ENCODE measurements around the gene MAMLD1.

The MAMLD1 gene

DNA sequence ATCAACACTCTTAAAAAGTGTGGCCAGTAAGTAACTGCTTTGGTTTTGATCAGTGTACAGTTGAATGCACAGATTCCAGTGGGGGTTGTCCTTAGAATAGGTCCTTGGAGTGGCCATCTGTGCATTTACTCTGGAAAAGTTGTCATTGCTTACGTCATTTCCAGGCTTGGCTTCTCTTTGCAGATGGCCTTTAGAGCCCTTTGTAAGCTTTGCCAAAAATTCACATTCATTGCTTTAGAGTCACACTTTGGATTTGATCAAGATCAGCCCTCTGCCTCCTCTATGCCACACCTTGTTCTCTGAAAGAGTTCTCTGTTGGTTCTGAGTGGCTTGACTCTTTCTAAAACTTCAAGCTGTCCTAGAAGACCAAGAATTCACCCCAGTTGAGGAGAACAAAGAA is 83.9 kb downstream of the MAMLD1 start:
- Histone ChIP-seq H2BK5ac (ENCODE audit: low read length) (no peak overlapping the region), H3K27me3 (ENCODE audit: insufficient read depth, low read length, poor library complexity) (no peaks in the 10 kb centered on the region), H3K36me3 (ENCODE audit: control insufficient read depth, insufficient read depth, low read length) (no peaks in the 10 kb centered on the region), H3K4me3 (ENCODE audit: low read length) (no peak overlapping the region), H3K9ac (ENCODE audit: low read length) (no peak overlapping the region), H3K18ac (ENCODE audit: low read length) (no peak overlapping the region), H3K4me2 (ENCODE audit: low read length) (no peak overlapping the region), H2BK120ac (ENCODE audit: low read depth, low read length) (no peak overlapping the region), H4K5ac (ENCODE audit: low read length) (no peak overlapping the region), H3K27ac (ENCODE audit: low read depth, low read length) (no peak overlapping the region), H2BK15ac (replicated peaks; ENCODE audit: low read depth) (no peak overlapping the region), H3K79me1 (ENCODE audit: low read length) (no peaks in the 10 kb centered on the region), H2AK5ac (ENCODE audit: low read length) (no peak overlapping the region), H3K4me1 (ENCODE audit: control insufficient read depth, low read depth, low read length) (no peaks in the 10 kb centered on the region), H3K79me2 (ENCODE audit: control insufficient read depth, insufficient read depth, low read length) (no peaks in the 10 kb centered on the region), H4K8ac (ENCODE audit: low read depth, low read length) (no peak overlapping the region), H3K23ac (ENCODE audit: low read length) (no peak overlapping the region), H3K56ac (ENCODE audit: low read length) (no peak overlapping the region), H3K4ac (ENCODE audit: low read depth, low read length) (no peak overlapping the region)
- DNase-seq: no peak
- no CpG with 5 or more reads among the region's 1 CpG for WGBS (ENCODE audit: extremely low coverage, insufficient coverage, low lambda C conversion rate)

DNA sequence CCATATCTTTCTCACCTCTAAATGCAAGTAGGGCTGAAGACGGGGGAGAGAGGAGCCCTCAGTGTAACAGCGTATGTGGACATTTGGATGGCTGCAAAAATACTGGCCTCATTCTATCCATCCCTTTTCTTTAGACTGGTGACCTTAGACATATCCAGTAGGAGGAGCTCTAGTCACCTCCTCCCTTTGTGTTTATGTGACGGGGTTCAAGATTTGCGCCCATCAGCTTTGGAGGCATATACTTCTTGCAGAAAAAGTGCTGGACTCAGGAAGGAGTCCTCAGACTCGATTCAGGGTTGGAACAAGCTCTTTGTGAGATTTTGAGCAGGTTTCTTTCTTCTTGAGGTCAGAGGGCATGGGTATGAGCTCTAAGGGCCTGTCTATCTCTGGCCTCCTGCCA is 86.2 kb downstream of the MAMLD1 start:
- DNase-seq: no peak
- no peak overlapping the region for H3K4me3 ChIP-seq (ENCODE audit: low read length)
- H3K36me3 ChIP-seq (ENCODE audit: control insufficient read depth, insufficient read depth, low read length): no peaks in the 10 kb centered on the region
- no peak overlapping the region for H3K27ac ChIP-seq (ENCODE audit: low read depth, low read length)
- no peak overlapping the region for H3K56ac ChIP-seq (ENCODE audit: low read length)
- no peak overlapping the region for H3K4ac ChIP-seq (ENCODE audit: low read depth, low read length)
- WGBS (ENCODE audit: extremely low coverage, insufficient coverage, low lambda C conversion rate): no CpG with 5 or more reads among the region's 5 CpGs
- no peaks in the 10 kb centered on the region for H3K4me1 ChIP-seq (ENCODE audit: control insufficient read depth, low read depth, low read length)
- no peak overlapping the region for H2BK120ac ChIP-seq (ENCODE audit: low read depth, low read length)
- H4K5ac ChIP-seq (ENCODE audit: low read length): no peak overlapping the region
- H3K79me2 ChIP-seq (ENCODE audit: control insufficient read depth, insufficient read depth, low read length): no peaks in the 10 kb centered on the region
- H2BK15ac ChIP-seq (replicated peaks; ENCODE audit: low read depth): no peak overlapping the region
- no peak overlapping the region for H3K18ac ChIP-seq (ENCODE audit: low read length)
- H3K23ac ChIP-seq (ENCODE audit: low read length): no peak overlapping the region
- H4K8ac ChIP-seq (ENCODE audit: low read depth, low read length): no peak overlapping the region
- no peak overlapping the region for H3K4me2 ChIP-seq (ENCODE audit: low read length)
- H3K79me1 ChIP-seq (ENCODE audit: low read length): no peaks in the 10 kb centered on the region
- no peak overlapping the region for H2AK5ac ChIP-seq (ENCODE audit: low read length)
- no peak overlapping the region for H3K9ac ChIP-seq (ENCODE audit: low read length)
- H3K27me3 ChIP-seq (ENCODE audit: insufficient read depth, low read length, poor library complexity): no peaks in the 10 kb centered on the region
- no peak overlapping the region for H2BK5ac ChIP-seq (ENCODE audit: low read length)

DNA sequence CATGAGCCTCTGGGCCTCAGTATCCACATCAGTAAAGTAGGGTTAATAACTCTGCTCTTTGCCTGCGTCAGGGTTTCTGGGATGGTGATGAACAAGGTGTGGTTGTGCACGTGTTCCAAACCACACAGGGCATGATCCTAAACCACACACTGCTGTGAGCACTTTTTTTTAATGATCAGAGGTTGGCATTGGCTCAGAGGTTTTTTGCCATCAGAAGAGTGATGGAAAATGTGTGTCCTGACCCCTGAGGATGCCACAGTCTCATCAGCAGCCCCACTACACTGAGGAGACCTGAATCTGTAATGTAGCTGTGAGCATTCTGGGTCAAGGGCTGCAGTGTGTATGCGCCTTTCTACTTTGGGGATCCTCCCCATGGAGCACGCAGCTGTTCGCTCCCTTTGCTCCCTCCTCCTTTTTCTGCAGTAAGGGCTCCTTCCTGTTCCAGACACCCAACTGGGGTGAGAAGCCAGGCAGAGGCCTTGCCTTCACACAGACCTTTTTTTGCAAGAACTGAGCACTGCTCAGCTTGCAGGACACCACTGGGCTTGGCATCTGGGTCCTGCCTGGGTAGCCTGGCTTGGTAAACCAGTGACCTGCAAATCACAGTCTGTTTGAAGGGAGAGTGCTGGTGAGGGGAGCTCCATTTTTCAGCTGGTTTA is 87.5 kb downstream of the MAMLD1 start:
- H3K9ac ChIP-seq (ENCODE audit: low read length): no peak overlapping the region
- H3K36me3 ChIP-seq (ENCODE audit: control insufficient read depth, insufficient read depth, low read length): no peaks in the 10 kb centered on the region
- no peak overlapping the region for H2AK5ac ChIP-seq (ENCODE audit: low read length)
- H3K56ac ChIP-seq (ENCODE audit: low read length): no peak overlapping the region
- no peak overlapping the region for H3K4me2 ChIP-seq (ENCODE audit: low read length)
- no CpG with 5 or more reads among the region's 5 CpGs for WGBS (ENCODE audit: extremely low coverage, insufficient coverage, low lambda C conversion rate)
- H3K27ac ChIP-seq (ENCODE audit: low read depth, low read length): no peak overlapping the region
- no peak overlapping the region for H3K23ac ChIP-seq (ENCODE audit: low read length)
- H2BK120ac ChIP-seq (ENCODE audit: low read depth, low read length): no peak overlapping the region
- H3K4ac ChIP-seq (ENCODE audit: low read depth, low read length): no peak overlapping the region
- H2BK5ac ChIP-seq (ENCODE audit: low read length): no peak overlapping the region
- no peaks in the 10 kb centered on the region for H3K79me1 ChIP-seq (ENCODE audit: low read length)
- H4K5ac ChIP-seq (ENCODE audit: low read length): no peak overlapping the region
- no peak for DNase-seq
- H3K18ac ChIP-seq (ENCODE audit: low read length): no peak overlapping the region
- H3K4me3 ChIP-seq (ENCODE audit: low read length): no peak overlapping the region
- H3K27me3 ChIP-seq (ENCODE audit: insufficient read depth, low read length, poor library complexity): no peaks in the 10 kb centered on the region
- no peaks in the 10 kb centered on the region for H3K4me1 ChIP-seq (ENCODE audit: control insufficient read depth, low read depth, low read length)
- no peak overlapping the region for H2BK15ac ChIP-seq (replicated peaks; ENCODE audit: low read depth)
- H4K8ac ChIP-seq (ENCODE audit: low read depth, low read length): no peak overlapping the region
- H3K79me2 ChIP-seq (ENCODE audit: control insufficient read depth, insufficient read depth, low read length): no peaks in the 10 kb centered on the region

DNA sequence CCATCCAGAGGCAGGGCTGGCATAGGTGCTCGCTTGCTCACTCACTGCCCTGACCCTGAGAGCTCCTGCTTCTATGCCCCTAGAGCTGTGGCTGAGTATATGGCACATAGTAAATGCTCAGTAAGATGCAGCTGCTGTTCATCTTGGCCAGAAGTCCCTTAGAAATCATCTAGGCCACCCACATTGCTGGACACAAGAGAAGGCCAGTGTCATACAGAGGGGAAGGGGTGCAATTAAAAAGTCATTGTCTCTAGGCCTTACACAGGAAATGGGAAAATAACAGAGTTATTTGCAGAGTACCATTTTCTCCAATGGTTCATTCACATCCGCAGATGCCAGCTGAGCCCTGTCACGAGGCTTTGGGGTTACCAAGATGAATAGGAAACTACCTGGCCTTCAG is 88.8 kb downstream of the MAMLD1 start:
- Histone ChIP-seq H3K36me3 (ENCODE audit: control insufficient read depth, insufficient read depth, low read length) (no peaks in the 10 kb centered on the region), H3K4me2 (ENCODE audit: low read length) (no peak overlapping the region), H3K4me1 (ENCODE audit: control insufficient read depth, low read depth, low read length) (no peaks in the 10 kb centered on the region), H3K9ac (ENCODE audit: low read length) (no peak overlapping the region), H2AK5ac (ENCODE audit: low read length) (no peak overlapping the region), H4K8ac (ENCODE audit: low read depth, low read length) (no peak overlapping the region), H2BK15ac (replicated peaks; ENCODE audit: low read depth) (no peak overlapping the region), H3K23ac (ENCODE audit: low read length) (no peak overlapping the region), H3K27ac (ENCODE audit: low read depth, low read length) (no peak overlapping the region), H3K4me3 (ENCODE audit: low read length) (no peak overlapping the region), H2BK120ac (ENCODE audit: low read depth, low read length) (no peak overlapping the region), H2BK5ac (ENCODE audit: low read length) (no peak overlapping the region), H3K18ac (ENCODE audit: low read length) (no peak overlapping the region), H3K79me2 (ENCODE audit: control insufficient read depth, insufficient read depth, low read length) (no peaks in the 10 kb centered on the region), H3K27me3 (ENCODE audit: insufficient read depth, low read length, poor library complexity) (no peaks in the 10 kb centered on the region), H4K5ac (ENCODE audit: low read length) (no peak overlapping the region), H3K56ac (ENCODE audit: low read length) (no peak overlapping the region), H3K79me1 (ENCODE audit: low read length) (no peaks in the 10 kb centered on the region), H3K4ac (ENCODE audit: low read depth, low read length) (no peak overlapping the region)
- no peak for DNase-seq
- WGBS (ENCODE audit: extremely low coverage, insufficient coverage, low lambda C conversion rate): no CpG with 5 or more reads among the region's 3 CpGs

DNA sequence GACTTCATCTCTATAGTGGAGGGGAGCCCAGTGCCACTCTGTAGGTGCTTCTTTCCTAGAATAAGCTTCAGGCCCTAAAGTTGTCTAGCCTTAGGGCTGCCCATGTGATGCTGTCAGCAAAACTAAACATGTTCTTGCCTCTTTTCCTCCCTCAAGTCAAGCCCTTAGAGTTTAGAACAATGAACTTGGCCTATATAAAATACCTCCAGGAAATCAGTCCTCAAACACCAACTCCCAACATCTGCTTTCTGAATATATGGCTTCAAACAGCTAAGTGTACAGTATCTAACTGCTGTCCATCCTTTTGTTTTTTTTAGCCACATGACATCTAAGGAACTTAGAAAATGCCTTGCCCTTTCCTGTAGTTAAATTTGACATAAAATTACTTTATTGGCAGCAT is 91.0 kb downstream of the MAMLD1 start:
- Histone ChIP-seq H3K18ac (ENCODE audit: low read length) (no peak overlapping the region), H3K4me3 (ENCODE audit: low read length) (no peak overlapping the region), H3K36me3 (ENCODE audit: control insufficient read depth, insufficient read depth, low read length) (no peaks in the 10 kb centered on the region), H3K79me2 (ENCODE audit: control insufficient read depth, insufficient read depth, low read length) (no peaks in the 10 kb centered on the region), H3K9ac (ENCODE audit: low read length) (no peak overlapping the region), H3K4ac (ENCODE audit: low read depth, low read length) (no peak overlapping the region), H3K23ac (ENCODE audit: low read length) (no peak overlapping the region), H3K4me2 (ENCODE audit: low read length) (no peak overlapping the region), H2AK5ac (ENCODE audit: low read length) (no peak overlapping the region), H4K5ac (ENCODE audit: low read length) (no peak overlapping the region), H2BK120ac (ENCODE audit: low read depth, low read length) (no peak overlapping the region), H3K56ac (ENCODE audit: low read length) (no peak overlapping the region), H2BK5ac (ENCODE audit: low read length) (no peak overlapping the region), H2BK15ac (replicated peaks; ENCODE audit: low read depth) (no peak overlapping the region), H3K27me3 (ENCODE audit: insufficient read depth, low read length, poor library complexity) (no peaks in the 10 kb centered on the region), H3K4me1 (ENCODE audit: control insufficient read depth, low read depth, low read length) (no peaks in the 10 kb centered on the region), H3K27ac (ENCODE audit: low read depth, low read length) (no peak overlapping the region), H4K8ac (ENCODE audit: low read depth, low read length) (no peak overlapping the region), H3K79me1 (ENCODE audit: low read length) (no peaks in the 10 kb centered on the region)
- DNase-seq: no peak

DNA sequence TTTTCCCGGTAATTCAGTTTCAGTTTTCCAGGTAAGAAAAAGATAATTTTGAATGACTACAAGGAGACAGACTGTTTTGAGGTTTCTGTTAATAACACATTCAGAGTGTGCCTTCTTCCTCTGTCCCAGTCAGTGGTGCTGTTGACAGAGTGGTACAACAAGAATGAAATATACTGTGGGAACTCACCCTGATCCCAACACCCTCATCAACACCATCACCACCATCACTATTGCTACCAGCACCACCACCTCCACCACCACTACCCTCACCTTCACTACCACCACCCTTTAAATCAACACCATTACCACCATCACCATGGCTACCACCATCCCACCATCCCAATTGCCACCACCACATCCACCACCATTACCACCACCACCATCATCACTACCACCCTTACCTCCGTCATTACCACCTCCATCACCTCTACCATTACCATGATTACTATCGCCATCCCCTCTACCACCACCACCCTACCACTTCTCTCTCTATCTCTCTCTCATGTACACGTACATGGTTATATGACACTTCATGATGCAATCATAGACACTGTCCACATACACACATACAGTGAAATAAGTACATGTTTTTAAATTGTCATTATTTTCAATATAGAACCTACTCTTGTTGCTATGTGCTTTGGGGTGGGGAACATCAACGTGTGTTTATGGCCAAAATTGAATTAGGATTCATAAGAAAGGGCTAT is 91.5 kb downstream of the MAMLD1 start:
- no peak overlapping the region for H2AK5ac ChIP-seq (ENCODE audit: low read length)
- no peak overlapping the region for H3K4me3 ChIP-seq (ENCODE audit: low read length)
- no peak overlapping the region for H3K23ac ChIP-seq (ENCODE audit: low read length)
- H2BK15ac ChIP-seq (replicated peaks; ENCODE audit: low read depth): no peak overlapping the region
- H3K18ac ChIP-seq (ENCODE audit: low read length): no peak overlapping the region
- no peaks in the 10 kb centered on the region for H3K79me1 ChIP-seq (ENCODE audit: low read length)
- H3K79me2 ChIP-seq (ENCODE audit: control insufficient read depth, insufficient read depth, low read length): no peaks in the 10 kb centered on the region
- H3K9ac ChIP-seq (ENCODE audit: low read length): no peak overlapping the region
- no peak overlapping the region for H3K4ac ChIP-seq (ENCODE audit: low read depth, low read length)
- H3K36me3 ChIP-seq (ENCODE audit: control insufficient read depth, insufficient read depth, low read length): no peaks in the 10 kb centered on the region
- no peak overlapping the region for H4K5ac ChIP-seq (ENCODE audit: low read length)
- no peak for DNase-seq
- no CpG with 5 or more reads among the region's 5 CpGs for WGBS (ENCODE audit: extremely low coverage, insufficient coverage, low lambda C conversion rate)
- H3K27me3 ChIP-seq (ENCODE audit: insufficient read depth, low read length, poor library complexity): no peaks in the 10 kb centered on the region
- no peak overlapping the region for H3K27ac ChIP-seq (ENCODE audit: low read depth, low read length)
- no peak overlapping the region for H2BK120ac ChIP-seq (ENCODE audit: low read depth, low read length)
- no peak overlapping the region for H3K4me2 ChIP-seq (ENCODE audit: low read length)
- H2BK5ac ChIP-seq (ENCODE audit: low read length): no peak overlapping the region
- H3K4me1 ChIP-seq (ENCODE audit: control insufficient read depth, low read depth, low read length): no peaks in the 10 kb centered on the region
- no peak overlapping the region for H3K56ac ChIP-seq (ENCODE audit: low read length)
- no peak overlapping the region for H4K8ac ChIP-seq (ENCODE audit: low read depth, low read length)

Data from mesendoderm (in vitro differentiated cells).